ENCODE results near the gene TTC3.

TTC3 gene

GRCh38 chr21:37249112-37249904, 176.3 kb downstream of the TTC3 start:
- DNase-seq (ENCODE audit: low spot score), result no peak

GRCh38 chr21:37251294-37251634, 178.2 kb downstream of the TTC3 start:
- DNase-seq (ENCODE audit: low spot score), result no peak
